ENCODE data around the gene STRAP. TPM values are rescaled to one million over a fixed set of nuclear protein-coding genes. Genes with fewer than 3 reads are reported as not detected.

The STRAP gene
- total and polyA plus RNA-seq, 2 of the 8 experiments (the other 6 are each of a cell fraction or from before 2014, with no cell fraction given) = 107 to 251 TPM

- TF ChIP-seq CTCF (IDR thresholded peaks at IDR 0.05; ENCODE audit: control extremely low read depth in 1 of 3, insufficient read depth in 1 of 3, low read depth in 1 of 3, low read length in 3 of 3) (no peak), TCF12 (IDR thresholded peaks at IDR 0.05; ENCODE audit: low read depth, low read length) (no peak)
Observed at GRCh38 chr12:15851045-15851620, 31.1 kb upstream of the STRAP start (continued).

All from H1 (cell line).